Measurements from ENCODE around the gene ANGPTL8. TPM values are rescaled to one million over a fixed set of nuclear protein-coding genes. Genes with fewer than 3 reads are reported as not detected.

ANGPTL8 gene
- total and polyA plus RNA-seq, 2 experiments from 2014 or later: not detected

DNA sequence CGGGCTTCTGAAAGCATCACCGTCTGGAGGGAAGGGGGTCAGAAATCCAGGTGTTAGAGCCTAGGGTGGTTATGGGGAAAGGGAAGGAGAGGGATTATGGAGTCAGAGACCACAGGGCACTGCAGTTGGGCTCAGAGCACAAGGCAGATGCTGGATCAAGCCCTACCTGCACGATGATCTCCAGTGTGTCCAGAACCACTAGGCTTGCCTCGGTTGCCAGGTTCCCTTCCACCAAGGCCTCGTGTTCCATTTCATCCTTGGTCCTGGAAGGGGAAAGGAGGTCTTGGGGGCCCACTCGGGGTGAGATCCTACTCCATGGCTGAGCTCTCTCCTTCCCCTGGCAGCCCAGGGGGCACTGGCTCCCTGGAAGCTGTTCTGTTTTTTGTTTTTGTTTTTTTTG lies 25.0 kb upstream of the ANGPTL8 start:
- Histone ChIP-seq H2AFZ (no peak overlapping the region), H3K27ac (ENCODE audit: low read depth) (no peak overlapping the region), H3K4me2 (no peak overlapping the region), H4K20me1 (replicated peaks; ENCODE audit: insufficient read depth) (no peaks in the 10 kb centered on the region), H3K9me2 (ENCODE audit: insufficient read depth) (no peaks in the 10 kb centered on the region), H3K36me3 (ENCODE audit: insufficient read depth) (no peaks in the 10 kb centered on the region; the same call in 1 of the 2 replicates), H3K4me3 (no peak overlapping the region), H3K27me3 (ENCODE audit: insufficient read depth) (no peaks in the 10 kb centered on the region), H3F3A (replicated peaks; ENCODE audit: low read depth) (0 out of 2 replicates have a peak, but pooled peaks cover 4% of the 10 kb centered on the region), H3K4me1 (ENCODE audit: insufficient read depth) (no peaks in the 10 kb centered on the region), H3K79me2 (replicated peaks; ENCODE audit: insufficient read depth) (no peaks in the 10 kb centered on the region)
- ATAC-seq: no peak
- TF ChIP-seq STAT1 (IDR thresholded peaks at IDR 0.05; ENCODE audit: unreplicated experiment) (no peak), ZNF331 (CRISPR knock-in tag; IDR thresholded peaks at IDR 0.05; ENCODE audit: low read depth) (no peak), POLR2AphosphoS5 (IDR thresholded peaks at IDR 0.05; ENCODE audit: low read depth) (no peak), JUNB (IDR thresholded peaks at IDR 0.05; ENCODE audit: unreplicated experiment) (no peak), EZH2 (IDR thresholded peaks at IDR 0.05; ENCODE audit: low read depth, unreplicated experiment) (no peak), NANOG (IDR thresholded peaks at IDR 0.05; ENCODE audit: borderline replicate concordance) (no peak), EZH2phosphoT487 (IDR thresholded peaks at IDR 0.05; ENCODE audit: unreplicated experiment) (no peak), CREB1 (CRISPR knock-in tag; IDR thresholded peaks at IDR 0.05; ENCODE audit: low read depth) (no peak), ZNF114 (CRISPR knock-in tag; IDR thresholded peaks at IDR 0.05) (no peak)
- TF ChIP-seq, protein P1, sequence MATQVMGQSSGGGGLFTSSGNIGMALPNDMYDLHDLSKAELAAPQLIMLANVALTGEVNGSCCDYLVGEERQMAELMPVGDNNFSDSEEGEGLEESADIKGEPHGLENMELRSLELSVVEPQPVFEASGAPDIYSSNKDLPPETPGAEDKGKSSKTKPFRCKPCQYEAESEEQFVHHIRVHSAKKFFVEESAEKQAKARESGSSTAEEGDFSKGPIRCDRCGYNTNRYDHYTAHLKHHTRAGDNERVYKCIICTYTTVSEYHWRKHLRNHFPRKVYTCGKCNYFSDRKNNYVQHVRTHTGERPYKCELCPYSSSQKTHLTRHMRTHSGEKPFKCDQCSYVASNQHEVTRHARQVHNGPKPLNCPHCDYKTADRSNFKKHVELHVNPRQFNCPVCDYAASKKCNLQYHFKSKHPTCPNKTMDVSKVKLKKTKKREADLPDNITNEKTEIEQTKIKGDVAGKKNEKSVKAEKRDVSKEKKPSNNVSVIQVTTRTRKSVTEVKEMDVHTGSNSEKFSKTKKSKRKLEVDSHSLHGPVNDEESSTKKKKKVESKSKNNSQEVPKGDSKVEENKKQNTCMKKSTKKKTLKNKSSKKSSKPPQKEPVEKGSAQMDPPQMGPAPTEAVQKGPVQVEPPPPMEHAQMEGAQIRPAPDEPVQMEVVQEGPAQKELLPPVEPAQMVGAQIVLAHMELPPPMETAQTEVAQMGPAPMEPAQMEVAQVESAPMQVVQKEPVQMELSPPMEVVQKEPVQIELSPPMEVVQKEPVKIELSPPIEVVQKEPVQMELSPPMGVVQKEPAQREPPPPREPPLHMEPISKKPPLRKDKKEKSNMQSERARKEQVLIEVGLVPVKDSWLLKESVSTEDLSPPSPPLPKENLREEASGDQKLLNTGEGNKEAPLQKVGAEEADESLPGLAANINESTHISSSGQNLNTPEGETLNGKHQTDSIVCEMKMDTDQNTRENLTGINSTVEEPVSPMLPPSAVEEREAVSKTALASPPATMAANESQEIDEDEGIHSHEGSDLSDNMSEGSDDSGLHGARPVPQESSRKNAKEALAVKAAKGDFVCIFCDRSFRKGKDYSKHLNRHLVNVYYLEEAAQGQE (IDR thresholded peaks at IDR 0.05; ENCODE audit: unreplicated experiment): no peak
- TF ChIP-seq, protein P2, sequence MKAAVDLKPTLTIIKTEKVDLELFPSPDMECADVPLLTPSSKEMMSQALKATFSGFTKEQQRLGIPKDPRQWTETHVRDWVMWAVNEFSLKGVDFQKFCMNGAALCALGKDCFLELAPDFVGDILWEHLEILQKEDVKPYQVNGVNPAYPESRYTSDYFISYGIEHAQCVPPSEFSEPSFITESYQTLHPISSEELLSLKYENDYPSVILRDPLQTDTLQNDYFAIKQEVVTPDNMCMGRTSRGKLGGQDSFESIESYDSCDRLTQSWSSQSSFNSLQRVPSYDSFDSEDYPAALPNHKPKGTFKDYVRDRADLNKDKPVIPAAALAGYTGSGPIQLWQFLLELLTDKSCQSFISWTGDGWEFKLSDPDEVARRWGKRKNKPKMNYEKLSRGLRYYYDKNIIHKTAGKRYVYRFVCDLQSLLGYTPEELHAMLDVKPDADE (IDR thresholded peaks at IDR 0.05): no peak
- TF ChIP-seq, protein P3, sequence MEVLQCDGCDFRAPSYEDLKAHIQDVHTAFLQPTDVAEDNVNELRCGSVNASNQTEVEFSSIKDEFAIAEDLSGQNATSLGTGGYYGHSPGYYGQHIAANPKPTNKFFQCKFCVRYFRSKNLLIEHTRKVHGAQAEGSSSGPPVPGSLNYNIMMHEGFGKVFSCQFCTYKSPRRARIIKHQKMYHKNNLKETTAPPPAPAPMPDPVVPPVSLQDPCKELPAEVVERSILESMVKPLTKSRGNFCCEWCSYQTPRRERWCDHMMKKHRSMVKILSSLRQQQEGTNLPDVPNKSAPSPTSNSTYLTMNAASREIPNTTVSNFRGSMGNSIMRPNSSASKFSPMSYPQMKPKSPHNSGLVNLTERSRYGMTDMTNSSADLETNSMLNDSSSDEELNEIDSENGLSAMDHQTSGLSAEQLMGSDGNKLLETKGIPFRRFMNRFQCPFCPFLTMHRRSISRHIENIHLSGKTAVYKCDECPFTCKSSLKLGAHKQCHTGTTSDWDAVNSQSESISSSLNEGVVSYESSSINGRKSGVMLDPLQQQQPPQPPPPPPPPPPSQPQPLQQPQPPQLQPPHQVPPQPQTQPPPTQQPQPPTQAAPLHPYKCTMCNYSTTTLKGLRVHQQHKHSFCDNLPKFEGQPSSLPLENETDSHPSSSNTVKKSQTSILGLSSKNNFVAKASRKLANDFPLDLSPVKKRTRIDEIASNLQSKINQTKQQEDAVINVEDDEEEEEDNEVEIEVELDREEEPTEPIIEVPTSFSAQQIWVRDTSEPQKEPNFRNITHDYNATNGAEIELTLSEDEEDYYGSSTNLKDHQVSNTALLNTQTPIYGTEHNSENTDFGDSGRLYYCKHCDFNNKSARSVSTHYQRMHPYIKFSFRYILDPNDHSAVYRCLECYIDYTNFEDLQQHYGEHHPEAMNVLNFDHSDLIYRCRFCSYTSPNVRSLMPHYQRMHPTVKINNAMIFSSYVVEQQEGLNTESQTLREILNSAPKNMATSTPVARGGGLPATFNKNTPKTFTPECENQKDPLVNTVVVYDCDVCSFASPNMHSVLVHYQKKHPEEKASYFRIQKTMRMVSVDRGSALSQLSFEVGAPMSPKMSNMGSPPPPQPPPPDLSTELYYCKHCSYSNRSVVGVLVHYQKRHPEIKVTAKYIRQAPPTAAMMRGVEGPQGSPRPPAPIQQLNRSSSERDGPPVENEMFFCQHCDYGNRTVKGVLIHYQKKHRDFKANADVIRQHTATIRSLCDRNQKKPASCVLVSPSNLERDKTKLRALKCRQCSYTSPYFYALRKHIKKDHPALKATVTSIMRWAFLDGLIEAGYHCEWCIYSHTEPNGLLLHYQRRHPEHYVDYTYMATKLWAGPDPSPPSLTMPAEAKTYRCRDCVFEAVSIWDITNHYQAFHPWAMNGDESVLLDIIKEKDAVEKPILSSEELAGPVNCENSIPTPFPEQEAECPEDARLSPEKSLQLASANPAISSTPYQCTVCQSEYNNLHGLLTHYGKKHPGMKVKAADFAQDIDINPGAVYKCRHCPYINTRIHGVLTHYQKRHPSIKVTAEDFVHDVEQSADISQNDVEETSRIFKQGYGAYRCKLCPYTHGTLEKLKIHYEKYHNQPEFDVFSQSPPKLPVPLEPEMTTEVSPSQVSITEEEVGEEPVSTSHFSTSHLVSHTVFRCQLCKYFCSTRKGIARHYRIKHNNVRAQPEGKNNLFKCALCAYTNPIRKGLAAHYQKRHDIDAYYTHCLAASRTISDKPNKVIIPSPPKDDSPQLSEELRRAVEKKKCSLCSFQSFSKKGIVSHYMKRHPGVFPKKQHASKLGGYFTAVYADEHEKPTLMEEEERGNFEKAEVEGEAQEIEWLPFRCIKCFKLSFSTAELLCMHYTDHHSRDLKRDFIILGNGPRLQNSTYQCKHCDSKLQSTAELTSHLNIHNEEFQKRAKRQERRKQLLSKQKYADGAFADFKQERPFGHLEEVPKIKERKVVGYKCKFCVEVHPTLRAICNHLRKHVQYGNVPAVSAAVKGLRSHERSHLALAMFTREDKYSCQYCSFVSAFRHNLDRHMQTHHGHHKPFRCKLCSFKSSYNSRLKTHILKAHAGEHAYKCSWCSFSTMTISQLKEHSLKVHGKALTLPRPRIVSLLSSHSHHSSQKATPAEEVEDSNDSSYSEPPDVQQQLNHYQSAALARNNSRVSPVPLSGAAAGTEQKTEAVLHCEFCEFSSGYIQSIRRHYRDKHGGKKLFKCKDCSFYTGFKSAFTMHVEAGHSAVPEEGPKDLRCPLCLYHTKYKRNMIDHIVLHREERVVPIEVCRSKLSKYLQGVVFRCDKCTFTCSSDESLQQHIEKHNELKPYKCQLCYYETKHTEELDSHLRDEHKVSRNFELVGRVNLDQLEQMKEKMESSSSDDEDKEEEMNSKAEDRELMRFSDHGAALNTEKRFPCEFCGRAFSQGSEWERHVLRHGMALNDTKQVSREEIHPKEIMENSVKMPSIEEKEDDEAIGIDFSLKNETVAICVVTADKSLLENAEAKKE (CRISPR knock-in tag; IDR thresholded peaks at IDR 0.05): no peak
- TF ChIP-seq, protein P4, sequence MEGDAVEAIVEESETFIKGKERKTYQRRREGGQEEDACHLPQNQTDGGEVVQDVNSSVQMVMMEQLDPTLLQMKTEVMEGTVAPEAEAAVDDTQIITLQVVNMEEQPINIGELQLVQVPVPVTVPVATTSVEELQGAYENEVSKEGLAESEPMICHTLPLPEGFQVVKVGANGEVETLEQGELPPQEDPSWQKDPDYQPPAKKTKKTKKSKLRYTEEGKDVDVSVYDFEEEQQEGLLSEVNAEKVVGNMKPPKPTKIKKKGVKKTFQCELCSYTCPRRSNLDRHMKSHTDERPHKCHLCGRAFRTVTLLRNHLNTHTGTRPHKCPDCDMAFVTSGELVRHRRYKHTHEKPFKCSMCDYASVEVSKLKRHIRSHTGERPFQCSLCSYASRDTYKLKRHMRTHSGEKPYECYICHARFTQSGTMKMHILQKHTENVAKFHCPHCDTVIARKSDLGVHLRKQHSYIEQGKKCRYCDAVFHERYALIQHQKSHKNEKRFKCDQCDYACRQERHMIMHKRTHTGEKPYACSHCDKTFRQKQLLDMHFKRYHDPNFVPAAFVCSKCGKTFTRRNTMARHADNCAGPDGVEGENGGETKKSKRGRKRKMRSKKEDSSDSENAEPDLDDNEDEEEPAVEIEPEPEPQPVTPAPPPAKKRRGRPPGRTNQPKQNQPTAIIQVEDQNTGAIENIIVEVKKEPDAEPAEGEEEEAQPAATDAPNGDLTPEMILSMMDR (conservative IDR thresholded peaks at IDR 0.05; ENCODE audit: low read depth in 2 of 2): no peak
- H3K9me3 Mint-ChIP-seq: no peaks in the 10 kb centered on the region; the same call in 2 of the 3 replicates
- peaks cover 2% of the 10 kb centered on the region for H3K27me3 Mint-ChIP-seq (ENCODE audit: insufficient read depth, low read depth, poor library complexity)
- no peak overlapping the region for H3K4me3 Mint-ChIP-seq
- peaks cover 26% of the 10 kb centered on the region for H3K36me3 Mint-ChIP-seq (ENCODE audit: low read depth)
- H3K27ac Mint-ChIP-seq: no peak overlapping the region
- DNase-seq (ENCODE audit: low spot score): no peak
- H3K4me1 Mint-ChIP-seq: no peaks in the 10 kb centered on the region
